RPMI8226 (cell line): ENCODE data around the gene GPX6.
A peak's percentile ranks its signal among the peaks of the same experiment; 100 is the strongest.
"Not testable (repeated sequence)": the region's sequence is repeated elsewhere in the genome, so short reads cannot be mapped to it uniquely, and the experiment has no call there.

Experiments
- DNase-seq: peaks from one replicate; pipeline ENCODE4 v3.0.0-alpha.2; 2015

The GPX6 gene

DNA sequence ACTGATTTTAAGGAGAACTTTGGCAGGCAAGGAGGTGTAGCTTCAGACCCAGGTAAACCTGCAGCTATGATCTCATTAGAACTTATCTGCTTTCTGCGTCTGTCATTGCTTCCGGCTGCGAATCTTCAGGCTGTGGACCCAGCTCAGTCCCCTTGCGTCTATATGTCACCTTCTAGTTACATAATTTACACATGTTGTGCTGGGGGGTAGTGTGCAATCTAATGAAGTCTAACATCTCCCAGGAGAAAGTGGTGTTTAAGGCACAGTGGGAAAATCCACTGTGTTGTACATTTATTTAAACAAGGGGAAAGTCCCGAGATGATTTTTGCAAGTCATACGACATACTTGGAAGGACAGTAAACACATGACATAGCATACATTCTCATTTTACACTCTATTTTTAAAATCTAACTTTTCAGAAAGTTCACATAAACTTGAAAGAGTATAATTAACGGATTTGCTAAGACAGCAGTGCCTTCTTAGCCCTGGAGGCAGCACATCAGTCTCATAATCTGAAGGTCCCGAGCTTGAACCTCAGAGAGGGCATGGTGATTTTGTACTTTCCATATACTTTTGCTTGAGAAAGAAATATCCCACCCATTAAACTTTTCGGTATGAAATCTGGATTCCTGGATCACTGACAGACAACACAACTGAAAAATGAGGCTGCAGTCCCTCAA is 35.2 kb downstream of the GPX6 start:
- no peak for DNase-seq

DNA sequence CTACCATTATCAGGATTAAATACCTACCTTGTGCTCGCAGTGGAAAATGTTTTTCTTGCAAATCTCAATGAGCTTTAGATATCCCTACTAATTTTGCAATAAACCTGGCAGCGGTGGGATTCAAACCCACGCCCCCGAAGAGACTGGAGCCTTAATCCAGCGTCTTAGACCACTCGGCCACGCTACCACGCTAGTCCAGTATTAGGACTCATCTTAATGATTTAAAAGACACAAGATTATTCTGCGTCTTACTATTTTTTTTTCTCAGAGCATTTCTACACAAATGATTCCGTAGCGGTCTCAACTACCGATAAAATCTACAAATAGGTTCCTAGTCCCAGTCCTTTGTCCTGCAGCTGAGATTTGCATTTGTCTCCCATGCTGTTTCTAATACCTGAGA is 37.1 kb downstream of the GPX6 start:
- no peak for DNase-seq

DNA sequence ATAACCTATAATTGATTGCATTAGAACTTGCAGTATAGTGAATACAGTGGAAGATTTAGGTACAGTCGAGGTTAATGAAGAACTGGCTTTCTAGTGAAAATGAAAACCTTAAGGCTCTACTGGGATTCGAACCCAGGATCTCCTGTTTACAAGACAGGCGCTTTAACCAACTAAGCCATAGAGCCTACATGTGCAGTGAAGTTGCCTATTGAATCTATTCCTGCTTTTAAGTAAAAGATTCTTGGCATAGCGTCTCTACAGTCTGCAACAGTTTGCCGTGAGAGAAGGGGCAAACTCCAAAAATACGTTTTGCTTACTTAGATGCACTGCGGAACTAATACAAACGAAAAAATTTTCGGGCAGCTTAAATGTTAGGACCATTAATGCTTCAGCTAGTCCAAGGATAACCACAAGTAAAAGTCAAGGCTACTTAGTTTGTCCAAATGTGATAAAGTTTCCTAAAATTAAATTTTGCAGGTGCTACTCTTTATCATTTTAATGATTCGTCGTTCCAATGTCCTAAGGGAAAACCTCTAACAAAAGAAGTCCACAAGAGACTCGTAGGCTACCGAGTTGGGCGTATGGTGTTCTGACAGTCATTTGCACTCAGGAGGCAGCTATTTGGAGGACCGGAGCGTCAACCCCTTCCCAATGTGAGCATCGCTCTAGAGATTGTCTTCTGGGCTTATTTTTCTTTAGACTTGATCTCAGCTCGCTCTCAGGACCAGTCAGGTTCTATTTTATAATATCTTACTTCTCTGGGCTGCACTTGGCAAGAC is 41.0 kb downstream of the GPX6 start:
- peak; percentile 72 for DNase-seq

DNA sequence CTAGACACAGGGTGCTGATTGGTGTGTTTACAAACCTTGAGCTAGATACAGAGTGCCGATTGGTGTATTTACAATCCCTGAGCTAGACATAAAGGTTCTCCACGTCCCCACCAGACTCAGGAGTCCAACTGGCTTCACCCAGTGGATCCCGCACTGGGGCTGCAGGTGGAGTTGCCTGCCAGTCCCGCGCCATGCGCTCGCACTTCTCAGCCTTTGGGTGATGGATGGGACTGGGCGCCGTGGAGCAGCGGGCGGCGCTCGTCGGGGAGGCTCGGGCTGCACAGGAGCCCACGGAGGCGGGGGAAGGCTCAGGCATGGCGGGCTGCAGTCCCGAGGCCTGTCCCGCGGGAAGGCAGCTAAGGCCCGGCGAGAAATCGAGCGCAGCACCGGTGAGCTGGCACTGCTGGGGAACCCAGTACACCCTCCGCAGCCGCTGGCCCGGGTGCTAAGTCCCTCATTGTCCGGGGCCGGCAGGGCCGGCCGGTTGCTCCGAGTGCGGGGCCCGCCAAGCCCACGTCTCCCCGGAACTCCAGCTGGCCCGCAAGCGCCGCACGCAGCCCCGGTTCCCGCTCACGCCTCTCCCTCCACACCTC is 46.3 kb downstream of the GPX6 start:
- not testable (repeated sequence) for DNase-seq

DNA sequence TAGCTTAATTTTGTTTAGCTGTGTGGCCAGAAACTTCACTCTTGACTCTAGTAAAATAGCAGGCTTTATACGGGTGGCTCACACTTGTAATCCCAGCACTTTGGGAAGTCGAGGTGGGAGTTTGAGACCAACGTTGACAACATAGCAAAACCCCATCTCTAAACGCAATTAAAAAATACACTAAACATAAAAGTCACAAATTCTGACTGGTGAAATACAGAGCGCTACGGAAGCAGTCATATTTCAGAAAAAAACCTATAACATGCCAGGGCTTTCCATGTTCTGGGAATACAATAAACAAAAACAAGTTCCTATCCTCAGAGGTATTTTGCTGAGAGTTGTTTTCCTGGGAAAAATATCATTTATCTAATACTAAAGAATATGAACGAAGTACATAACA is 47.5 kb downstream of the GPX6 start:
- no peak for DNase-seq

DNA sequence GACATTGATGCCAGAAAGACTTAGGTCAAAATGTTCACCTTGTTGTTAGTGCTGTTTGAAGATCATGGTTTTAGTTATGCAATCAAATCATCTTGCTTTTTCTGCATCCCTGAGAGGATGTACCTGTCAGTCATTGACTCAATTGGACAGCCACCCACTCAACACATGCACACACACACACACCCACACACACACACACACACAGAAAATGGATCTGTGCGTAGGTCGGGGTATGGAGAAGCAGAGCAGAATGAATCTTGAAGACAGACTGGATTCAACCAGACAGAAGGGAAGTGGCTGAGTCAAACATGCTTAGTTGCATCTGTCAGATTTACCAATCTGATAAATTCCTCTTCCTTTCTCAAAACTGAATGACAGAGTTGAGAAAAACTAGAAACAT is 53.2 kb downstream of the GPX6 start:
- DNase-seq: no peak

DNA sequence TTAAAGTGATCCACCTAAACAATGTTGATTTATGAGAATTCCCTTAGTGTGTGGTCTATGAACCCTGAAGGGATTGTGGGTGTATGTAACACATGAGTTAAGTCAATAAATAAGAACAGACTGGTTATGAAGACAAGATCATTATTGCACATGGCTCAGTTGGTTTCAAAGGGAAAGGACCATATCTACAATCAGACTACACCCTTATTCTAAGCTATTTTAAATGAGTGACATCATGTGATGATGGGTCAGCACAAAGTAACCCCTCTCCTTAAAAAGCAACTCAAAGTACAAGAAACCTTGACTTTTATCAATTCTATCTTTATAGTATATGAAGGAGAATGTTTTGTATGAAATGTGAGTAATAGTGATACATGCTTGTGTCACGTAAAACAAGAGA is 57.0 kb downstream of the GPX6 start:
- DNase-seq: no peak
